PC-9 (cell line): Measurements from ENCODE around the gene IL1RAP. TPM values are rescaled to one million over a fixed set of nuclear protein-coding genes. Genes with fewer than 3 reads are reported as not detected.

Experiments used
- BruUV-seq: library from RNA; stranded (reverse); fragments of 400-500 nt; replicated peaks from 2 replicates; lab custom pipeline; 2021; lab: Mats Ljungman, UMichigan
- CTCF ChIA-PET: fragments of 300-600 bp; sonication (Branson Sonifier 250); formaldehyde crosslinking; loops from one replicate; lab custom pipeline; 2022; ENCODE audit warnings: antibody characterized with exemption; lab: Charles Lee
- POLR2A ChIA-PET: fragments of 300-600 bp; sonication (Branson Sonifier 250); formaldehyde crosslinking; loops from one replicate; lab custom pipeline; 2022; ENCODE audit warnings: antibody characterized with exemption; ENCODE audit not compliant: unreplicated experiment; lab: Charles Lee
- DNase-seq, 2 experiments: peaks; one replicate each; pipeline versions ENCODE4 v3.0.0 to v3.0.0-alpha.2; 2015 to 2022; ENCODE audit warnings: mixed read lengths in 1 of 2
- H2AFZ ChIP-seq: fragments of 200-600 bp; sonication (generic); 2 replicates; pipeline ENCODE4 v1.8.1; 2017; ENCODE audit warnings: antibody characterized with exemption
- H3F3A ChIP-seq: fragments of 200-600 bp; sonication (generic); 2 replicates; pipeline ENCODE4 v1.8.1; 2017; ENCODE audit warnings: antibody characterized with exemption, mild to moderate bottlenecking, low read depth; ENCODE audit not compliant: insufficient read depth
- H3K27ac ChIP-seq: fragments of 200-600 bp; sonication (generic); 2 replicates; pipeline ENCODE4 v1.6.1; 2016; ENCODE audit warnings: mixed run types
- H3K27me3 ChIP-seq: fragments of 200-600 bp; sonication (generic); 2 replicates; pipeline ENCODE4 v1.6.1; 2016; ENCODE audit warnings: low read depth, mixed run types; ENCODE audit not compliant: insufficient read depth
- H3K36me3 ChIP-seq: fragments of 200-600 bp; sonication (generic); 2 replicates; pipeline ENCODE4 v1.6.1; 2016; ENCODE audit warnings: low read depth, mixed run types
- H3K4me1 ChIP-seq: fragments of 200-600 bp; sonication (generic); replicated peaks from 2 replicates; pipeline ENCODE4 v1.6.1; 2016; ENCODE audit warnings: mixed run types; ENCODE audit not compliant: insufficient read depth
- H3K4me2 ChIP-seq: fragments of 200-600 bp; sonication (generic); 2 replicates; pipeline ENCODE4 v1.6.1; 2017; ENCODE audit warnings: mixed run types
- H3K4me3 ChIP-seq: fragments of 200-600 bp; sonication (generic); 2 replicates; pipeline ENCODE4 v1.6.1; 2016; ENCODE audit warnings: mixed run types
- H3K79me2 ChIP-seq: fragments of 200-600 bp; sonication (generic); 2 replicates; pipeline ENCODE4 v1.6.1; 2017; ENCODE audit warnings: low read depth, mixed run types
- H3K9me2 ChIP-seq: fragments of 200-600 bp; sonication (generic); 2 replicates; pipeline ENCODE4 v1.8.1; 2017; ENCODE audit warnings: mild to moderate bottlenecking; ENCODE audit not compliant: insufficient read depth
- H3K9me3 ChIP-seq: fragments of 200-600 bp; sonication (generic); 2 replicates; pipeline ENCODE4 v1.8.1; 2016; ENCODE audit warnings: low read depth; ENCODE audit not compliant: insufficient read depth
- H4K20me1 ChIP-seq: fragments of 200-600 bp; sonication (generic); 2 replicates; pipeline ENCODE4 v1.8.1; 2017; ENCODE audit not compliant: insufficient read depth
- CTCF ChIP-seq: fragments of 200-600 bp; sonication (generic); conservative IDR thresholded peaks from 2 replicates; pipeline ENCODE4 v1.6.1; 2017; ENCODE audit warnings: mixed run types, antibody characterized with exemption, mild to moderate bottlenecking, moderate library complexity
- EZH2 ChIP-seq: fragments of 200-600 bp; sonication (generic); IDR thresholded peaks from 2 replicates; pipeline ENCODE4 v1.8.0; 2017; ENCODE audit warnings: antibody characterized with exemption, low read depth
- intact Hi-C: fragments of 100-400 bp; cut with micrococcal nuclease; formaldehyde crosslinking; loops from one replicate; pipeline ENCODE4 v1.10.0; 2022; ENCODE audit not compliant: unreplicated experiment
- total RNA-seq: library from RNA; stranded (reverse); gene quantifications from 2 replicates; pipeline ENCODE4 v1.2.3, GENCODE V29; 2021

IL1RAP gene
- total RNA-seq, 1 experiment from 2014 or later: 13.3 TPM

GRCh38 chr3:190631295-190631694, 117.4 kb downstream of the IL1RAP start:
- TF ChIP-seq EZH2: no peak
- Histone ChIP-seq H4K20me1 (no peaks in the 10 kb centered on the region), H2AFZ (no peak overlapping the region), H3K9me3 (no peaks in the 10 kb centered on the region), H3K4me2 (no peak overlapping the region), H3K9me2 (no peaks in the 10 kb centered on the region; the same call in 1 of the 2 replicates), H3F3A (no peaks in the 10 kb centered on the region), H3K27ac (no peak overlapping the region), H3K27me3 (no peaks in the 10 kb centered on the region), H3K79me2 (no peaks in the 10 kb centered on the region), H3K4me1 (no peaks in the 10 kb centered on the region), H3K4me3 (no peak overlapping the region), H3K36me3 (no peaks in the 10 kb centered on the region)
- DNase-seq: peak in 1 of 2 experiments; percentile 15
- ChIA-PET POLR2A (no interaction called here), CTCF (no interaction called here)
- intact Hi-C loops: no loop called here
- BruUV-seq: no TSS peak

GRCh38 chr3:190641564-190641963, 127.7 kb downstream of the IL1RAP start:
- Histone ChIP-seq H2AFZ (no peak overlapping the region), H4K20me1 (no peaks in the 10 kb centered on the region), H3K27me3 (no peaks in the 10 kb centered on the region), H3K36me3 (no peaks in the 10 kb centered on the region), H3F3A (no peaks in the 10 kb centered on the region), H3K4me1 (no peaks in the 10 kb centered on the region), H3K27ac (no peak overlapping the region), H3K4me3 (no peak overlapping the region), H3K79me2 (no peaks in the 10 kb centered on the region), H3K9me3 (no peaks in the 10 kb centered on the region), H3K4me2 (no peak overlapping the region), H3K9me2 (no peaks in the 10 kb centered on the region)
- intact Hi-C loops: no loop called here
- ChIA-PET POLR2A (no interaction called here), CTCF (no interaction called here)
- DNase-seq: no peak
- TF ChIP-seq CTCF: no peak
- TF ChIP-seq EZH2: no peak
- no TSS peak for BruUV-seq

- no peak for TF ChIP-seq EZH2
- TF ChIP-seq CTCF: no peak
- no peak overlapping the region for H3K27ac ChIP-seq
- H3K36me3 ChIP-seq: no peaks in the 10 kb centered on the region
- H3K9me2 ChIP-seq: no peaks in the 10 kb centered on the region
- intact Hi-C loops: no loop called here
- BruUV-seq: no TSS peak
- no peaks in the 10 kb centered on the region for H3K4me1 ChIP-seq
- POLR2A ChIA-PET: no interaction called here
- H3K4me2 ChIP-seq: no peak overlapping the region
- no peaks in the 10 kb centered on the region for H3K79me2 ChIP-seq
- H3K4me3 ChIP-seq: no peak overlapping the region
- no peaks in the 10 kb centered on the region for H3F3A ChIP-seq
- no peak overlapping the region for H2AFZ ChIP-seq
- CTCF ChIA-PET: no interaction called here
- no peaks in the 10 kb centered on the region for H3K27me3 ChIP-seq
- H4K20me1 ChIP-seq: no peaks in the 10 kb centered on the region
- H3K9me3 ChIP-seq: no peaks in the 10 kb centered on the region
- no peak for DNase-seq
Measured at GRCh38 chr3:190642016-190642415, 128.1 kb downstream of the IL1RAP start.

- Histone ChIP-seq H3K27ac (no peak overlapping the region), H3F3A (no peaks in the 10 kb centered on the region), H3K9me2 (no peaks in the 10 kb centered on the region), H3K36me3 (no peaks in the 10 kb centered on the region), H3K4me1 (no peaks in the 10 kb centered on the region), H3K4me3 (no peak overlapping the region), H4K20me1 (no peaks in the 10 kb centered on the region), H2AFZ (no peak overlapping the region), H3K4me2 (no peak overlapping the region), H3K79me2 (no peaks in the 10 kb centered on the region), H3K27me3 (no peaks in the 10 kb centered on the region), H3K9me3 (no peaks in the 10 kb centered on the region)
- intact Hi-C loops: no loop called here
- TF ChIP-seq EZH2 (no peak), CTCF (no peak)
- no TSS peak for BruUV-seq
- CTCF ChIA-PET: interaction anchor here (0.5 kb wide), 1 partner anchor 129 kb away, joined by 6 read pairs; no protein-coding TSS in a partner anchor
- POLR2A ChIA-PET: no interaction called here
- no peak for DNase-seq
Measured at GRCh38 chr3:190644035-190644434, 130.2 kb downstream of the IL1RAP start.
